Sciatic nerve (tissue), 2 donors: ENCODE results near the gene CRBN. TPM values are rescaled to one million over a fixed set of nuclear protein-coding genes. Genes with fewer than 3 reads are reported as not detected.

Experiments used
- ATAC-seq: fragments of 200-7000 bp; cut with Tn5 transposase; one replicate; pipeline ENCODE4 v1.9.1; 2020; ENCODE audit warnings: mild to moderate bottlenecking, moderate library complexity
- DNase-seq: peaks from one replicate; pipeline ENCODE4 v3.0.0-alpha.2; 2020; ENCODE audit warnings: low spot score
- intact Hi-C: fragments of 100-400 bp; cut with DNase I; formaldehyde crosslinking; loops from one replicate; pipeline ENCODE4 v1.14.2; 2022
- total RNA-seq: library from RNA; stranded (reverse); fragmentation: NEBNext Ultra II Directional; extraction: Animal tissue kit (Norgen Biotek cat#: 25700); gene quantifications from one replicate; pipeline ENCODE4 v1.2.1, GENCODE V29; 2021
- donor health status: DM: no; HTN: no; CAD: no.
- donor health status: DM: no; HTN: no; CAD: no.

CRBN gene
- total RNA-seq, 1 donor from 2014 or later: 87.5 TPM

- ATAC-seq (no peak), DNase-seq (no peak)
- intact Hi-C loops: no loop called here
Measured at GRCh38 chr3:3178498-3179328, 778 bp downstream of the CRBN start.

GRCh38 chr3:3177861-3178497 lies 1.5 kb downstream of the CRBN start:
- intact Hi-C loops: no loop called here
- no peak for ATAC-seq
- no peak for DNase-seq

GRCh38 chr3:3172627-3173026 lies 6.9 kb downstream of the CRBN start:
- ATAC-seq (no peak), DNase-seq (no peak)
- intact Hi-C loops: no loop called here

- intact Hi-C loops: no loop called here
- no peak for ATAC-seq
Measured at GRCh38 chr3:3170998-3171397, 8.5 kb downstream of the CRBN start.

DNA sequence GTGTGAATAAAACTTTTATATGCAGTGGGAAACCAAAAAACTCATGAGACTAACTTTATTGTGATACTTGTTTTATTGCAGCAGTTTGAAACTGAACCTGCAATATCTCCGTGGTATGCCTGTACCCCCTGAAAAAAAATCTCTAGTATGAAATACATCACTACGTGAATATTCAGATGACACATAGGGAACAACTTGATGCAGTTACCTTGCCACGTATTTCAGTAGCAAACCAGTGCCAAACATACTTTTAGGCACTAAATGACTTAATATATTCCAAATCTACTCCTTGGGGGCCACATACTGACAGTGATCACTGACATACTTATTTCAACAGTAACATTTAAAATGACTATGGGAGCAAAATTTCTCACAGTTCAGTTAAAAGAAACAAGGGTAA lies 13.8 kb downstream of the CRBN start:
- no peak for ATAC-seq
- intact Hi-C loops: no loop called here

More at GRCh38 chr3:3170998-3171397, 8.5 kb downstream of the CRBN start:
- DNase-seq: no peak

DNA sequence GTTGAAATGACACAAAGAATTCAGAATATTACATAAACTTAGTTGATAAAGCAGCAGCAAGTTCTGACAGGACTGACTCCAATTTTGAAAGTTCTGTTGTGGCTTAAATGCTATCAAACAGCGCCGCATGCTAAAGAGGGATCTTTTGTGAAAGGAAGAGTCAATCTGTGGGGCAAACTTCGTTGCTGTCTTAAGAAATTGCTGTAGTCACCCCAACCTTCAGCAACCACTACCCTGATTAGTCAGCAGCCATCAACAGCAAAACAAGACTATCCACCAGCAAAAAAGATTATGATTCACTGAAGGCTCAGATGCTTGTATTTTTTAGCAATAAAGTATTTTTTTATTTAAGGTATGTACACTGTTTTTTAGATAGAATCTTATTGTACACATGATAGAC lies 14.2 kb downstream of the CRBN start:
- intact Hi-C loops: no loop called here
- DNase-seq (no peak), ATAC-seq (no peak)

More for the DNA sequence above, 13.8 kb downstream of the CRBN start:
- DNase-seq: no peak

DNA sequence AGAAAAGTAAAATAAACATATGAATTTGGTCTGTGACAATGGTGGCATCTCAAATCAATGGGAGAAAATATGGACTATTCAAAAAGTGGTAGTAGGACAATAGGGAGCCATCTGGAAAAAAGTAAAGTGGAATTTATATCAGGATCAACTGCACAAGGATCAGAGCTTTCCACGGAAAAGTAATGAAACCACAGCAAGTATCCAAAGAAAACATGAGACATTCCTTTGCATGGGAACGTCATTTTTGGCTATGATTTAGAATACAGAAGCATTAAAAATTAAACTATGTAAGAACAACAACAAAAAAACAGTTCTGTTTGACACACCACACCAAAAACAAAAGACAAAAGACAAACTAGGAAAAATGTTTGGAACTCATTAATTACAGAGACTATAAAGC lies 18.7 kb downstream of the CRBN start:
- ATAC-seq (no peak), DNase-seq (no peak)
- intact Hi-C loops: no loop called here

GRCh38 chr3:3157484-3157883 lies 22.0 kb downstream of the CRBN start:
- intact Hi-C loops: no loop called here
- DNase-seq (no peak), ATAC-seq (no peak)

- intact Hi-C loops: no loop called here
- DNase-seq (no peak), ATAC-seq (no peak)
Measured at GRCh38 chr3:3154879-3155610, 24.4 kb downstream of the CRBN start.

DNA sequence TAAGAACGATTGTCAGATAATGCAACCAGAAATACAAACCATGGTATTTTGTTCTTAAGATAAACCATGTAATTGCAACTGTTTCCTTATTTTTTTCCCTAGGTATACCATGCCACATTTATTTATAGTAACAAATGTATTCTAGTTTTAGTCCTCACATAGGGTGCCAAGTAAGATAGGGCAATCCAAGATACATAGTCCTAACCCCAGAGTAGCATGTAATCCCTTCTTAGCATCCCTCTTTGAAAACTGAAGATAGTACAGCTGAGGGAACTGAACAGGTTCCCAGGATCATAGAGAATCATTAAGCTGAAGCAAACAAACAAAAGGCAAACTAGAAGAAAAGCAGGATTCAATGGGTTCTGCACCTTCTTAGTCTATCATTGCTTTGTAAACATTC lies 28.0 kb downstream of the CRBN start:
- ATAC-seq (no peak), DNase-seq (no peak)
- intact Hi-C loops: no loop called here

DNA sequence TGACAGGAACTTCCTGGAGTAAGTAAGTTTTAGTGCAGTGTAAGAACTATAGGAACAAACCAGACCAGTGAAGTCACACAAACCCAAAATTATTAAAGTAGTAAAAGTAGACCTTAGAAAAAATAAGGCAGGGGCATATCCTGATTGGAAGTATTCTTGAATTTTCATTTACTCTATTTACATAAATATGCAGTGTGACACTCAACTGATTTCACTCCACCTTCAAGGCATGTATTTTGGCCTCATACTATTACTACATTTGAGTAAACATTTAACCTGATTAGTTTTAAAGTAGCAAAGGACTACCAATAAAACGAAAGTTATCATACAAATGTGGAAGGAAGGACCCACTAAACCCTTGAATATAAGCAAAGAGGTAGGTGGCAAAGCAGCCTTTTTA lies 29.9 kb downstream of the CRBN start:
- ATAC-seq: no peak
- no peak for DNase-seq
- intact Hi-C loops: no loop called here

- intact Hi-C loops: no loop called here
- DNase-seq (no peak), ATAC-seq (no peak)
Measured at GRCh38 chr3:3145831-3146230, 33.7 kb downstream of the CRBN start.

- no peak for DNase-seq
- intact Hi-C loops: no loop called here
- ATAC-seq: no peak
Measured at GRCh38 chr3:3141939-3142338, 37.6 kb downstream of the CRBN start.

GRCh38 chr3:3137526-3137925 lies 42.0 kb downstream of the CRBN start:
- intact Hi-C loops: no loop called here
- ATAC-seq (no peak), DNase-seq (no peak)

GRCh38 chr3:3134750-3135448 lies 44.6 kb downstream of the CRBN start:
- intact Hi-C loops: no loop called here
- DNase-seq (no peak), ATAC-seq (no peak)

DNA sequence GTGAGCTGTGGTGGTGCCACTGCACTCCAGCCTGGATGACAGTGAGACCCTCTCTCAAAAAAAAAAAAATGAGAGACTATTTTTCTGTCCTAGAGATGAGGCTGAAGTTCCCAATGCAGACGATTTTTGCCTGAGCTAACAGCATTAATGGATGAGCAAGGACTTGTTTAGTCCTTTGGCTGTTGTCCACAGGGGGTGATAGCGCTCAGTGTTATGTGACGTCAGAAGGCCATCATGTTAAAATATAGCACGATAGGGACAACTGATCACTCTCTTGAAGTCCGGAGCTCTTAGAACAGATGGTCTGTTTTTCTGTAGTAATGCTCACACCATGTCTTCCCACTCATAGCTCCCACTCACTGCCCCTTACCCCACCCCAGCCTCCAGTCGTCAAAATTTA lies 46.0 kb downstream of the CRBN start:
- intact Hi-C loops: no loop called here
- ATAC-seq (no peak), DNase-seq (no peak)

DNA sequence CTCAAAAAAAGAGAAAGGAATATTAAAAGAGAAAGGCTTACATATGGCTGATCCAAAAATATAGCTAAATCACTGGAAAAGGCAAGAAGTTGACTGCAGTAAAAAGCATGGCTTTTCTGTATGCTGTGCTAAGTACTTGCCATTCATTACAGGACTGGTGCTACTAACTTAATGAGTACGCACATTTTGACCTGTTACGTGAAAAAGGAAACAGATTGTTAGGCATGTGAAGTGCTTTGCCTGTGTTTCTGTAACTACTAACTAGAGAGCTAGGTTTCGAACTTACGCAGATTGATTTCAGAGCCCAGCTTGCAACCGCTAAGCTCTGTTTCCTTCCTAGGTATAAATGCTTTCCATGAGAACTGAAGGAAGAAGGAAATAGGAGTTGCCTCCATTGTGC lies 49.9 kb downstream of the CRBN start:
- DNase-seq: no peak
- ATAC-seq: no peak
- intact Hi-C loops: no loop called here

DNA sequence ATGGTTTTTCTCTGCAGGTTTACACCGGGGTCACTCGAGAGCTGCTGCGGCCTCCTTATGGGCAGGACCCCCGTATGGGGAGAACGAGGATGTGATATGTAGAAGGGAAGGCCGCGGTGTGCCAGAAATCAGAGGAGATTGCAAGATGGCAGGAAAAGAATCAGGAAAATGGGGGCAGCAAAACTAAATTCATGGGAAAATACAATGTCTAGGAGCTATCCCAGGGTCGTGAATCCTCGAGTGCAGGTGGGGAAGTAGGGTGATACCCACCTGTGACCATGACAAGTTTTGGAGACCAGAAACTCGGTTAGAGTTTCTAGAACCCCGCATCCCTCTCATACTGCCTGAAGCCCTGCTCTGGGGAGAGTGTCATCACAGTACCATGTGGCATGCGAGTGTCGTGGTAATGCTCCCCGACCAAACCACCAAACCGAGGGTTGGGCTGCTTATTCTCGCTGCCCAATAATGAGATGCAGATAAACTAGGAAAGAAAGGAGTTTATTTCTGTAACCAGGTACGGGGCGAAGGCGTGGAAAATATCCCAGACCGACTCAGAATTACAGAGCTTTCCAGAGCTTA lies 52.0 kb downstream of the CRBN start:
- intact Hi-C loops: no loop called here
- no peak for DNase-seq
- no peak for ATAC-seq
